AG09309 (cell line): Measurements from ENCODE around the gene MSANTD4.

Experiments used
- DNase-seq: peaks from one replicate; pipeline ENCODE4 v3.0.0-alpha.2; 2010; ENCODE audit warnings: low read depth
- H3K4me3 ChIP-seq: 2 replicates; pipeline ENCODE4 v1.5.1; 2011; ENCODE audit warnings: mild to moderate bottlenecking, low read depth, low read length, moderate library complexity; ENCODE audit not compliant: control insufficient read depth
- CTCF ChIP-seq: IDR thresholded peaks from 2 replicates; pipeline ENCODE4 v1.5.1; 2011; ENCODE audit warnings: mild to moderate bottlenecking, low read depth, low read length, inconsistent platforms; ENCODE audit not compliant: insufficient read depth, control insufficient read depth; ENCODE audit errors: missing control alignments

Gene MSANTD4

GRCh38 chr11:106031202-106031810, 9.3 kb upstream of the MSANTD4 start:
- TF ChIP-seq CTCF: no peak

GRCh38 chr11:106030609-106031008, 8.6 kb upstream of the MSANTD4 start:
- TF ChIP-seq CTCF: no peak
- DNase-seq: no peak
- H3K4me3 ChIP-seq: no peak overlapping the region

More at GRCh38 chr11:106031202-106031810, 9.3 kb upstream of the MSANTD4 start:
- H3K4me3 ChIP-seq: no peak overlapping the region
- DNase-seq: no peak

GRCh38 chr11:106022795-106023275, 795 bp upstream of the MSANTD4 start:
- DNase-seq: no peak
- H3K4me3 ChIP-seq: peak overlapping the region; percentile 57
- TF ChIP-seq CTCF: no peak

- TF ChIP-seq CTCF: no peak
- peak; percentile 85 for DNase-seq
- peak overlapping the region; percentile 95 for H3K4me3 ChIP-seq
Measured at GRCh38 chr11:106021181-106021966, 666 bp downstream of the MSANTD4 start.

- no peak for TF ChIP-seq CTCF
- no peak for DNase-seq
- no peak overlapping the region for H3K4me3 ChIP-seq
Measured at GRCh38 chr11:106017093-106017492, 4.9 kb downstream of the MSANTD4 start.

GRCh38 chr11:106015066-106015465, 7.0 kb downstream of the MSANTD4 start:
- no peak for DNase-seq
- H3K4me3 ChIP-seq: no peak overlapping the region
- no peak for TF ChIP-seq CTCF

GRCh38 chr11:106014620-106015019, 7.4 kb downstream of the MSANTD4 start:
- no peak overlapping the region for H3K4me3 ChIP-seq
- TF ChIP-seq CTCF: no peak
- DNase-seq: no peak
